HG02870 (cell line): ENCODE measurements around the gene RNU6-7.

Experiments
- ATAC-seq: cut with Tn5 transposase; IDR thresholded peaks from one replicate; pipeline ENCODE4 v1.9.1; 2021; ENCODE audit warnings: mild to moderate bottlenecking, moderate library complexity; ENCODE audit not compliant: unreplicated experiment

RNU6-7 gene

DNA sequence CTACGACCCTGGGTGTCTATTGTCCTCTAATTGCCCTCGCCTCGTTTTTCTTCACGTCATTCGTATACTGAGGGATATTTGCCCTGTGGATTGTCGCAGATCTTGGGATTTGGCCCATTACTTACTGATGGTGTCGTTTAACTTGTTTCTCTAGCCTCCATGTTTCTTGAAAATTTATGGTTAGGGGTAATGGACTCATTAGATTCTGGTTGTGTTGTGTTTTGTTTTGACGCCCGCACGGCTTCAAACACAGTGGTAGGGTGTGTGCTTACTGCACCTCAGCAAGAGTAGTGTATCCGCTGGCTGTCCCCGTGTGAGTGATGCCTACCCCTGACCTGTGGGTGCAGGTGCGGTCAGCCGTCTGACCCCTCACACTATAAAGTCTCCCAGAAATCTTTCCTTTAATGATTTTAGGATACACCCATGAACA is 2.1 kb downstream of the RNU6-7 start:
- ATAC-seq = no peak

DNA sequence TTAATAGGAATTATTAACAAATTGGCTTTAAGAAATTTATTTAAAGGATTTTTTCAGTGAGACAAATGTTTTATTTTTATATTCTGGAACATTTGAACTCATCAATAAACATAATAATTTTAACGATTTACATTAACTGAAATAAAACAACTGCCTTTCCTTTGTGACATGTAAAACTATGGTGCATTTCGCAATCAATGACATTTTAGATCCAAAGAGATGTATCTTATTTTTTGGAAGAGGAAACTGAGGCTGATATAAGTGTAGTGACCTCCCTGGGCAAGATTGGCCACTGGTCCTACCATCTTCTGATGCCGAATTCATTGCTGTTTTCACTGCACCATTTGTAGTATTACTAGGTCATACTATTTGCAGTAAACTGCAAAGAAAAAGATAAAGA is 3.7 kb downstream of the RNU6-7 start:
- ATAC-seq = no peak

DNA sequence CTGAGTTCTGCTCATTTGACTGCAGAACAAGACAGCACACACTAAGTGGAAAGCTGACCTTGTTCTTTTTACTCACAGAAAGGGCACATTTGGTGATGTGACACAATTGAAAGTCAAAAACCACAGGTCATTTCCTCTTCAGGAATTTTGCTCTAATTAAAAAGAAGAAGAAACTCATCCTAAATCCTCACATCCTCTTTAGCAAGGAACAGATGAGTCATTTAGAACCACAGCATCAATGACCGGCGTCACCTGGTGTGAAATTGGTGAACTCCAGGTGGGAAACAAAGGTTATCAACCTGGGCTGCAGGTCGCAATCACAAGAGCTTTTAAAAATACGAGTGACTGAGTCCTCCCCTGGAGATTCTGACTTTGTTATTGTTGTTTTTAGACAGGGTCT is 4.1 kb downstream of the RNU6-7 start:
- peak; percentile 37 for ATAC-seq

DNA sequence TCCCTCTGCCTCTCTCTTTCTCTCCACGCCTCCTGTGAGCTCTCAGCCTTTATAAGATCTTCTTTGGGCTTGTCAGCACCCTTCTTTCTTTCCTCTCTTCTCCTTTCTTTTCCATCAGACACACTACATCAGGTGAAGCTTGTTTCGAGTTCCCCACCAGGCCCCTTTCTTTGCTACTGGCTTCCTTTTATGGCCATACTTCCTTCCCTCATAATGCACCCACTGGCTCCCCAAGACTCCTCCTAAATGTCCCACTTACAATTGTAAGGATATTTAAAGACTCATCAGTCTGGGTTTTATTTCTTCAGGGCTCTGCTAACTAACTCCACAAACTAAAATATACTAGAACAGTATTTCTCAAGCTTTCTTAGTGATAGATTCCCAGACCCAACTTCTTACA is 4.7 kb downstream of the RNU6-7 start:
- no peak for ATAC-seq

DNA sequence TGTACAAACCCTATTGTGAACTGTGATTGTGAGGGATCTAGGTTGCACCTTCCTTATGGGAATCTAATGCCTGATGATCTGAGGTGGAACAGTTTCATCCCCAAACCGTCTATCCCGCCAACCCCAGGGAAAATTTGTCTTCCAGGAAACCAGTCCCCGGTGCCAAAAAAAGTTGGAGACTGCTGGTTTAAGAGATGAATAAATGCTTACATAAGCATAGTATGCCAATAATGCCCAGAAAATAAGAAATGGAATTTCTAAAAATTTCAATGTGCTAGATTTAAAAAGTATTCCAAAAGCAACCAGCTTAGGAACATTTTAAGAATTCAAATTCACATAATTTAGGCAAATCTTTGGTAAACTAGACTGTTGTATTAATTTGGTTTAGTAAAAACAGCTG is 6.6 kb downstream of the RNU6-7 start:
- ATAC-seq = no peak

DNA sequence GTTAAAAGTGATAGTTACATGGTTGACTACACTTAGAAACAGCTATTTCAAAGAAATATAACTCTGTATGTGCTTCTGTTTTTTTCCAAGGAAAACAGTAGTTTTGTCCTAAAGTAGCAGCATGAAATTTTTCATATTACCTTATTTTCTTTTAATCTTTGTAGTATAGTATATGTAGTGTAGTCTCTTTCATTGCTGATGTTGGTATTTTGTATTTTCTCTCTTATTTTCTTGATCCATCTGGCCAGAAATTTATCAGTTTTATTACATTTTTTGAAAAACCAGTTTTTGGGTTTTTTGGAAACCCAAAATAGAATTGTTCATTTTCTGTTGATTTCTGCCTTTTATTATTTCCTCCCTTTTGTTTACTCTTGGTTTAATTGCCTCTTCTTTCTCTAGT is 7.6 kb downstream of the RNU6-7 start:
- no peak for ATAC-seq

DNA sequence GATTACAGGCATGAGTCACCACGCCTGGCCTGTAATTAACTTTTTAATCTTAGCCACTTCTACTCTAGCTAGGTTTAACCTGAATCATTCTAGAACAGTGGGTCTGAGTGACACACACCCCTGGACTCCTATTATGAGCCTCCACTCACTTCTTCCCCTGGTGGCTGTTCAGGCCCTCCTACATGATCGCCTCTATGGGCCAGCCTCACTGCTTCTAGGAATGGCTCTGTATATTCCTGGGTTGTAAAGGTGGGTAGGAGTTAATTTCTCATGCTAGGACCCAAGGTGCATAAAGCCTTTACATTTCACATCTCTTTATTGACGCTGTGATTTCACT is 9.2 kb downstream of the RNU6-7 start:
- no peak for ATAC-seq

DNA sequence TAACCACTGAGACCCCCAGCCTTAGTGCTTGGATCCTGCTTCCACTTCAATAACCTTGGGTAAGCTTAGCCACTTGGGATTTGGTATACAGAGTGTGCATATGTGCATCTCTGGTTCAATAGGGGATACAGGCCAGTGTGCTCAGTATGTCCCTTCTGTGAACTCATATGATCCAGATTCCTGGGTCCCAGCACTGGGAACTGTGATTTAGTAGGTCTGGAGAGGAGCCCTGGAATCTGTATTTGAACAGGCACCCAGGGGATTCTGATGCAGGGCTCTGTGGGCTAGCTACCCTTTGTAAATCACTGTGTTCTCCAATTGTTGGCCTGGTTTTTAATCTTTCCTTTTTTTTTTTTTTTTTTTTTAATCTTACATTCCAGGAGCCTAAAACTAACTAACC is 11.0 kb downstream of the RNU6-7 start:
- no peak for ATAC-seq

DNA sequence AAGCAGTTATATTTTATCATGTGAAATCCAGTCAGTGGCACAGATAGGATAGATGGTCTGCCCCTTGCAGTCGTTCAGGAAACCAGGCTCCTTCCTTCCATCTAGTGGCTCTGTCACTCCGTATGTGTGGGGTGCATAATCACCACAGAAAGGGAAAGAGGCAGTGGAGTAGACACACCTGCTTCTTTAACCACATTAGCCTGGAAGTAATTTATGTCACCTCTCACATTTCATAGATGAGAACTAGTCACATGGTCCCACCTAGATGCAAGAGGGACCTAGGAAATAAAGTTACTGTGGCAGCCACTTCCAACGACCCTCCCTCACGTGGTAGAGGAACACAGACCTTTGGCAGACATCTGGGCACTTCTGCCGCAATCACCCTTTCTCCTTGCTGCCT is 15.5 kb downstream of the RNU6-7 start:
- ATAC-seq = no peak

DNA sequence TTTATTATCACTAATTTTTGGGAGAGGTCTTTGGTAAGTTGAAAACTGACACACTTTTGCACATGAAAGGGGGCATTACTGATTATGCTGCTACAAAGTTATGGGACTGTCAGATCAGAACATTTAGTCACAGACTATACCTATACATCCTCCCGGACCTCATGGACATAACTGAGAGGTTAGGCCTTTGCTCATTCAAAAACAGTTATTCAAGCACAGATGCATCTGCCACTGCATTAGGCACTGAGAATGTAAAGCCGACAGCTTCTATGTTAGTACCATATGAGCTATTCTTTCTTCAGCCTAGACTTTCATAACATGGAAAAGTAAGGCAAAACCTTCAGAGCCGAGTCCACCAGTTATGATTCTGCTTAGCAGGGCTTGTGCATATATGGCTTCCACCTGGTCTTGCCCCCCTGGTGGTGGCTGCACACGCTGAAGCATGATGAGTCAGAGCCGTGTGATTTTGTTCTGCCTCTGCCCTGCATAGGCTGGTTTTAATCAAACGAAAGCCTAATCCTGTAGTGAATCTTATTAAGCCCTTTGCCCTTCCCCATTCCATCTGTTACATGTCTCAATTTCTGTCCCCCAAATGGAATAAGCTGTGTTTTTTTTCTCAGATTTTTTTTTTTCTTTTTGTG is 23.0 kb downstream of the RNU6-7 start:
- peak; percentile 89 for ATAC-seq

DNA sequence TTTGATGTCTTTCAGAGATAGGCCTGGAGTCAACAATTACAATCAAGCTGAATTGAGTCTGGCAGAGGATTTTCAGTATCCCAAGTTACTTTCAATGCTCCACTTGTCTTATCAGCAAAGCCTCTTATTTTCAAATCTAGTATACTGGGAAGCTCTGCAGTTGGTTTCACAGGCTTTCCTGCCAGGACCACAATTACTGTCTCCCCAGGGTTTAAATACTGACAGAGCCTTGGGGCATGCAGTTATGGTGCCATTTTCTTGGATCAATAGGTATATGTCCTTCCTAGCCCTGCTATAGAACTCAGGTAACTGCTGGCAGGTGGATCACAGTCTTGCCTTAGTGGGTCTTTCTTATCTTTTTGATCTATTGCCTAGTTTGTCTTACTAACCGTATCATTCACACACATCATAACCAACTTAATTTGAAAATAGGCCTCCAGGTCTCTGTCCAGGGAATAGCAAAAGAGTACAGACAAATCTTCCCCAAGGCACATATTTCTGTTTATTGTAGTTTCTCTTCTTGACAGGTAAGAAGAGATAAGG is 23.6 kb downstream of the RNU6-7 start:
- no peak for ATAC-seq

DNA sequence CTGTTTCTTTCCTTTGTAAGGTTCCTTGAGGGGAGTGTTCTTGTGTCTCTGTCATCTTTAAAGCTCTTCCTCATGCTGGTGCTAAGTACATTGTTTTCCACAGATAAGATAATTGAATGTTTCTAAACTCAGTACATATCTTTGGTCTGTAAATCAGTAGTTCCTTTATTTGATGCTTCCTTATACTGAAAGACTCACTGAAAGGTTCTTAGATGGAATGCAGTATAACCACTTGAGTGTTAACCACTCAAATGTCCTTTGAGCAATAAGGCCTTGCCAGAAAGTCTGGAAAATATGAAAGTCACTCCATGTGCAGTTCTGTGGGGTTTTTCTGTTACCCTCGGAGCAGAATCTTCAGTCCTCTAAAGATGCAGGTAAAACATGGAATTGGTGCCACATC is 24.2 kb downstream of the RNU6-7 start:
- no peak for ATAC-seq

DNA sequence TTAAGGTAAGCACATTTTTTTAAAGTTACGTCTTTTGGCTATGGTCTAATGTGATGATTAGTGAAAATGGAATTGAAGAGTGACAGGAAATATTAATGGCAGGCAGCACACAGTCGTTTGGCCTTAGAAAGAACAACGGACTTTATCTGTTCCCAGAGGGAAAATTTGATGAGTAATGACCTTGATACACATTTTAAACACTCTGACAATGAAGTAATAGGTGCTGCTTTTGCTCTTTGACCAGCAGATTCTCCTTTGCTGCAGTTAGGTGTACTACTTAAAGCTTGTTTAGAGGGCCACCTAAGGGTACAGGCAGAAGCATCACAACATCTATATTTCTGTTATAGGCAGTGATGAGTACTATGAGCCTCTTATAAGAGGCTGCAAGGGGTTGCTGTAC is 28.3 kb downstream of the RNU6-7 start:
- ATAC-seq = no peak

DNA sequence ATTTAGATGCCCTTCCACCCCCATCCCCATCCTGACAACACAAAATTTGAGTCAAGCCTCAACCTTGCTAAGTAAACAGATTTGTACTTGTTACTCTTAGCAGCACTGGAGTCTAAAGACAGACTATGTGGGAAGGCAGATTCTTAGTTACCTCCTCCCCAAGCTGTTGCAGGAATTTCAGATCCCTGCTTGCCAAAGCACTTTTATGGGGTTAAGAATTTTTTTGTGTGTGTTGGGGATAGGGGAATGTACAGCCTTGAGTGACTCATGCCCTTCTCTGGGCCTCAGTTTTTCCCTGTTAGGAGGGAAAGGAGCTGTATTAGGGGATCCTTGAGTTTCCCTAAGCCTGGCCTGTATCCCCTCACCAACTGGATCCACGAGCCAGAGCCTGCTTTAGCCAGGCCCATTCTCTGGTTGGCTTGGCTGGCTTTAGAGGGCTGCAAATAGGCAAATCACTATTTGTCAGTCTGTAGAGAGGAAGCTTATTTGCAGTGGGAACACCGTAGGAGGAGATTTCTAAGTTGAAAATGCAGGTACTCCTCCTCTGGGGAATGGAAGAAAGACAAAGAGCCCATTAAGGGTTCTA is 28.9 kb downstream of the RNU6-7 start:
- ATAC-seq = no peak

DNA sequence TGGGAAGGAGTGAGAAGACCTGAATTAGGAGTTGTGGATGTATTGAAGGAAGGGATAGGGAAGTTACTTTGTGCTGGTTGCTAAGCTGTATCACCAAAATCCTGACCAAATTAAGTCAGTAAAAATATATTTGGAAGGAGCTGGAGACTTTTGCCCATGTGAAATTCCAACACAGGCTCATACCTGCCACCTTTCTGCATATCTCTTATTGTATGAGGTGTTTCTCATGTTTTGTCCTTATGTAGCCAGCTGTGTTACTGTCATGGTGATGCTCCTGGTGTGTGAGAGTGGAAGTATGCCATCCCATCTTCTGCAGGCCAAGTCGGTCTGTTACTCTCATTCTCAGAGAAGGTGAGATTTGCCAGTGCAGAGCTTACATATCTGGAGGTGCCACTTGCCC is 30.6 kb downstream of the RNU6-7 start:
- no peak for ATAC-seq

DNA sequence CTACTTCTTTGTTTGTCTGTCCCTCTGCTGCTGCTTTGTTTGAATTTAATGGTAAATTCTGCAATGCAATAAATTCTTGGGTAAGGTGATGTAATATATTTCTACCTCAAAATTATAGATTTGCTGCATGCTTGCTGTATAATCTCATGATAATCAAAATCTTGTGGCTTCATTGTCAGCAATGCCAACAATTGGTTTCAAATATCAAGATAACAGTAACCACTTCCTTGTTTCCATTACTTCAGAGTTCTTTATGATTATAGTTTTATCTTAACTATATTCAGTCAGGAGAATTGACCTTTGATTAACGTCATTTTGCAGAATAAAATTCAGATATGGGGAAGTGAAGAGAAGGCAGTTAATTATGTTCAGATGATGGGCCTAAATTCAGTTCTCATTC is 31.4 kb downstream of the RNU6-7 start:
- ATAC-seq = no peak

DNA sequence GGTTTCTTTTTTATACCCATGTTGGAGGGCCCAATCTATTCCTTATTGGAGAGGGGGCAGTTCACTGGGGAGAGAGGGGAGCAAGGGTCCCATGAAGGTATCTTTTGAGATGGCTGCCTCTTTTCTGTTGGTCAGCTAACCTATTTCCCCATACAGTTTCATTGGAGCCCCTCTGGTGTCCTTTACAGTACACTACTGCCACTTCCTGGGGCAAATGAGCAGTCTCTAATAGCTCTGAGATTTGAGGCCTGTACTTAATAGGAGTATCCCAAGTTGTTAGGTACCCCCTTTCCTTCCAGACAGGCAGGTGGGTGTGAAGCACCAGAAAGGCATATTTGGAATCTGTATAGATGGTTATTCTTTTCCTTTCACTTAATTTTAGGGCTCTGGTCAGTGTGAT is 42.6 kb downstream of the RNU6-7 start:
- no peak for ATAC-seq

DNA sequence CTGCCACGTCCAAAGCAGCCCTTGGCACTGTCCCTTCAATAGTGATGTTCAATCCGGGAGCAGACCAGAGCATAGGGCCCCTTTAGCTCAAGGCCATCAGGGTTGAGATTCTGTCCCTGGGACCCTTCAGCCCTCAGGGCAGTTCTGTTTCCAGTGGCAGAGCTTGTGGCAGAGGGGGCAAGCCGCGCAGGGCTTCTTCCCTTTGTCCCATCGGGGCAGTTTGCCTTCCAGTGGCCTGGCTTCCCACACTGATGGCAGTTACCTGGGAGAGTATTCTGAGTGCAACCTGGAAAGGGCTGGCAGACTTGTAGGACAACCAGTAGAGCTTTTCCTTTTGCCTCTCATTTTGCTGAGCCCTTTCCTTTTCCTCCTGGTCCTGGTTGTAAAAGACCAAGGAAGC is 44.9 kb downstream of the RNU6-7 start:
- ATAC-seq = no peak

DNA sequence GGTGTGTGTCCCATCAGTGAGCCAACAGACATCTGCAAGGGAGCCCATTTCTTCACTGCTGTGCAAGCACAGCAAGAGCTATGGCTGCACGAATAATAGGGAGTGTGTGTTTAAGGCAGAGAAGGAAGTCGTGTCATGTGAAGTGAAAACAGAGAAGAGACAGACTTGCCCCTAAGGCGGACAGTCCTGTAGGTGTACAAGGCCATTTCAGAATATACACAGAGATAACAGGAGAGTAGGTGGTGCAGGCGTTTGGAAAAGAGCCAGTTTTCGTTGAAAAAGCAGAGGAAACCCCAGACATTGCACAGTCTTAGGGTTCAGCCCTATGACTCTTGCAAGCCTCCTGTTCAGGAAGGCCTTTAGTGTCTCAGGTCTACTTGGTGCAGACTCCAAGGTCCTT is 47.5 kb downstream of the RNU6-7 start:
- ATAC-seq = no peak

DNA sequence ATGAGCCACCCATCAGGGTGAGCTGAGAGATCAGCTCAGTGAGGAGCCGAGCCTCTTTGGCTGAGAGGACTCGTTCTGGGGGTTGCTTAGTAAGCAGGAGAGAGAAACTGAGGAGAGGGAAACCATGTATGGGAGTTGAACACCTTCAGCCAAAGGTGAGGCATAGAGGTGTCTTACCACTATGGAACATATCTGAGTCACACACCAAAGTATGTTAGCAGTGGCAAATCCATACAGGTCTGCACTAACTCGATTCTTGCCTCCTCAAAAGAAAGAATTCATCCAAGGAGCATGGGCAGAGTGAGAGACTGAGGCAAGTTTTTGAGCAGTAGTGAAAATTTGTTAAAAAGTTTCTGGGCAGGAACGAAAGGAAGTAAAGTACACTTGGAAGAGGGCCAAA is 47.9 kb downstream of the RNU6-7 start:
- no peak for ATAC-seq

DNA sequence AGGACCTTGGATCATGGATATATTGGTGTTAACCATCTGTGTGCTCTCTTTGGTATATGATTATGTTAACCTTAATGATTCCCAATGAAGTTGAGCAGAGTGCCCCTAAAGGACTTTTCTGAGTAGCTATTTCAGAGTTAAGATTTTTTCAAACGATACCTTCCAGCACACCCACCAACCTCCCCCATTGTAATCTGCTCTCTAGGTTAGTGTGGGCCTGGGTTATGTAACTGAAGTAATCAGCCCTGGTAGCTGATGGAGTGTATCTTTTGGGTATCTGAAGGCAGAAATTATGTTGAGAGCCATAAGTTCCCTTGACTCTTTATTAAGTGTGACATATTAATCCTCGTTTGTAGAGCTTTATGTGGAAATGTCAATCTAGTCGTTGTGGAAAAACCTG is 48.8 kb downstream of the RNU6-7 start:
- no peak for ATAC-seq

DNA sequence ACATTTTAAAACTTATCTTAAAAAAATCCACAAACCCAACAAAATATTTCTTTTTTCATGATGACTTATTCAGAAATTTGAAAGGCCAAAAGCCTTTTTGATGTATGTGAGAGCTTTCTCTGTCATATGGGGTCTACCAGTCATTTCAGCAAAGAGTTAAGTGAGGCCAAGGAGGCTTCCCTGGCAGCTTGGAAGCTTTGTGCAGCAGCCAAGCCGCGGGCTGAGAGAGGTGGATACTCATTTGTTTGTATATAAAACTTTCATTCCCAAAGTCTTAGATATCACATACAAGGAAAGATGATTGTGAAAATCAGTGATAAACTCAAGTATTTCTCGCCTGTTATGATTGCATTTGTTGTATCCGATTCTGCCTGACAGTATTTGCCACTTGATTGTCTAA is 49.7 kb downstream of the RNU6-7 start:
- no peak for ATAC-seq
